HG02938 (cell line): Measurements from ENCODE around the gene RGL4.
"Not testable (repeated sequence)": the region's sequence is repeated elsewhere in the genome, so short reads cannot be mapped to it uniquely, and the experiment has no call there.

ENCODE experiments used
- ATAC-seq: cut with Tn5 transposase; IDR thresholded peaks from one replicate; pipeline ENCODE4 v1.9.1; 2021; ENCODE audit warnings: mild to moderate bottlenecking, moderate library complexity; ENCODE audit not compliant: unreplicated experiment

RGL4 gene, protein sequence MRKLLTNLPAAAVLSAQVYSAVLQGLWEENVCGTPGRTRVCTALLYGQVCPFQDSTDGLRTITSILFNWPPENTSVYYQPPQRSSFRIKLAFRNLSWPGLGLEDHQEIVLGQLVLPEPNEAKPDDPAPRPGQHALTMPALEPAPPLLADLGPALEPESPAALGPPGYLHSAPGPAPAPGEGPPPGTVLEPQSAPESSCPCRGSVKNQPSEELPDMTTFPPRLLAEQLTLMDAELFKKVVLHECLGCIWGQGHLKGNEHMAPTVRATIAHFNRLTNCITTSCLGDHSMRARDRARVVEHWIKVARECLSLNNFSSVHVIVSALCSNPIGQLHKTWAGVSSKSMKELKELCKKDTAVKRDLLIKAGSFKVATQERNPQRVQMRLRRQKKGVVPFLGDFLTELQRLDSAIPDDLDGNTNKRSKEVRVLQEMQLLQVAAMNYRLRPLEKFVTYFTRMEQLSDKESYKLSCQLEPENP

DNA sequence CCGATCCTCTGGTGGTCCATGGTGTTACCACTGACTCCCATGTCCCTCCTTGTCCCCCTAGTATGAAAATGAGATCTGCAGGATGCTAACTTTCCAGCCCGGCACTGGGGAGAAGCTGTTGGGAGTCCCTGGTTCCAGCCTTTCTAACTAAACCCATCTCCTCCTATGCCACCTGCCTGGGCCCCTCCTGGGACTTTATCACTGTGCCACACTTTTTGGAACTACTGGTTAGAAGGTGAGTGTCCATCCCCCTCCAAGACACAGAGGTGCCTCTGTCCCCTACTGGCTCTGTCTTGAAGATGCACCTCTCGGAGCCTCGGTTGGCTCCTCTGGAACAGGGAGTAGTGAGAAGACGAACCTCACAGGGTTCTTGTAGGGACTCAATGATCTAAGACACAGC lies at the start of gene RGL4:
Gene RGL4 (plus strand): TSS at position 301 of the 400 bp plus-strand sequence. CDS start 1,018 bp downstream, outside the sequence.
- ATAC-seq, result no peak

DNA sequence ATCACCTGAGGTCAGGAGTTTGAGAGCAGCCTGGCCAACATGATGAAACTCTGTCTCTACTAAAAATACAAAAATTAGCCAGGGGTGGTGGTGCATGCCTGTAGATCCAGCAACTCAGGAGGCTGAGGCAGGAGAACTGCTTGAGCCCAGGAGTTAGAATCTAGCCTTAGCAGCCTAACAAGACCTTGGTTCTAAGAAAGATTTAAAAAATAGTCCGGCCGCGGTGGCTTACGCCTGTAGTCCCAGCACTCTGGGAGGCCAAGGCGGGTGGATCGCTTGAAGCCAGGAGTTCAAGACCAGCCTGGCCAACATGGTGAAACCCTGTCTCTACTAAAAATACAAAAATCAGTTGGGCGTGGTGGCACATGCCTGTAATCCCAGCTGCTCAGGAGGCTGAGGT lies 44.3 kb upstream of the RGL4 start:
- ATAC-seq, result not testable (repeated sequence)

GRCh38 chr22:23649071-23649501 lies 41.7 kb upstream of the RGL4 start:
- ATAC-seq, result no peak

DNA sequence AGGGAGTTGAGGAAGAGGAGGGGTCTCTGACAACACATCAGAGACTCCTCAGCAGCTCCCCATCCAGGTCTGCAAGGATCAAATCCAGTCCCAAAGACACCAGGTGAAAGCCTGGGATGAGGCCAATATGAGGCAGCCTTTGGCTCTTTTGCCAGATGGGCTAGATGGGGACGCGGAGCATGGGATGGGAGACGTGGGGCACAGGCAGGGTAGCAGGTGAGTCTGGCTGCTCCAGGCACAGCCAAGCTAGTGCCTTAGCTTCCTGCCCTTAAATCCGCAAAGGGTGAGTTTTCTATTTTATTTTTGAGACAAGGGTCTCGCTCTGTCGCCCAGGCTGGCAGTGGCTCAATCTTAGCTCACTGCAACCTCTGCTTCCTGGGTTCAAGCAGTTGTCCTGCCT lies 39.1 kb upstream of the RGL4 start:
- ATAC-seq, result no peak

DNA sequence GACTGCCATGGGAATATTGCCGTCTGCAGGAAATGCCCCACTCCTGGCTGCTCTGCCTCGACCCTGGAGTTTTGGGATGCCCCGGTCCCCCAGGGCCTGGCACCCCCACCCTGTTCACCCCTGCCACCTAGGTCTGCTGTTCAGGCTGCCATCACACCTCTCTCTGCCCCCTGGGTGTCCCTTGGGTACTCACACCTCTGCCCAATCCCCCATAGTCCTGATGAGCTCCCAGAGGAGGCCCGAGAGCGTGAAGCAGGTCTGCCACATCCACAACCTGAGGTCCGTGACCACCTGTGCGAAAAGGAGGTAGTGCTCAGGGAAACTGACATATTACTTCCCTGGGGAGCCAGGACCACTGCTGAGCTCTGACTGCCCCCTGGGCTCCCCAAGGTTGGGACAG lies 38.5 kb upstream of the RGL4 start:
- ATAC-seq, result no peak

DNA sequence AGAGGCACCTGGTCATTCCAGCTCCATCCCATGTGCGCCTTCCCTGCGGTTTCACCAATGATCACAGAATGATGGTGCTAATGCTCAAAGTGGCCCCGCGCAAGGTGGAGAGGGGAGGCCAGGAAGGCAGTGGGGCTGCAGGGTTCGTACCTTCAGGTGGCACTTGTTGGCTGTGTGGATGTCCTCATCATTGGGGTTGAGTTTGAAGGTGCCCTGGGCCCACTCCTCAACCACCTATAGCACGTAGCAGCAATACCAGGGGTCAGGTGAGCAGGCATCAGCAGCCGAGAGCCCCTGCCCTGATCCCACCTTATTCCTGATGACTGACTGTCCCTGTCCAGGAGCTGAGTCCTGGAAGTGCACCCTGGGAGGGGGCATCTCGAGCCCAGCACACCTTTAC lies 38.1 kb upstream of the RGL4 start:
- ATAC-seq, result no peak

- ATAC-seq, result no peak
Observed at GRCh38 chr22:23655891-23656475, 34.8 kb upstream of the RGL4 start.

DNA sequence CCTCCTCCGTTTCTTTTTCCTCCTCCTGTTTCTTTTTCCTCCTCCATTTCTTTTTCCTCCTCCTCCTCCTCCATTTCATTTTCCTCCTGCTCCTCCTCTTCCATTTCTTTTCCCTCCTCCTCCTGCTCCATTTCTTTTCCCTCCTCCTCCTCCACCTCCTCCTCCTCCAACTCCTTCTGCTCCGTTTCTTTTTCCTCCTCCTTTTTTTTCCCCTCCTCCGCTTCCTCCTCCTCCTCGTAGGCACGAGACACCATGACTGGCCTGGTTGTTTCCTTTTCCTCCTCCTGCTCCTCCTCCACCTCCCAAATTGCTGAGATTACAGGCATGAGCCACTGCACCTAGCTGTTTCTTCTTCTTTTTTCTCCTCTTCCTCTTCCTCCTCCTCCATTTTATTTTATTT lies 33.1 kb upstream of the RGL4 start:
- ATAC-seq, result no peak

DNA sequence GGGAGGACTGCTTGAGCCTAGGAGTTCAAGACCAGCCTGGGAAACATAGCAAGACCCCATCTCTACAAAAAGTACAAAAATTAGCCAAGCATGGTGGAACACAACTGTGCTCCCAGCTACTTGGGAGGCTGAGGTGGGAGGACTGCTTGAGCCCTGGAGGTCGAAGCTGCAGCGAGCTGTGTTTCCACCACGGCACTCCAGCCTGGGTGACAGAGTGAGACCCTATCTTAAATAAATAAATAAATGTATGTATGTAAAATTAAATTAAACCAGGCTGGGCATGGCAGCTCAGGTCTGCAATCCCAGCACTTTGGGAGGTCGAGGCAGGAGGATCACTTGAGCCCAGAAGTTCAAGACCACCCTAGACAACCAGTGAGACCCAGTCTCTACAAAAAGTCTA lies 30.4 kb upstream of the RGL4 start:
- not testable (repeated sequence) for ATAC-seq

- ATAC-seq, result no peak
Observed at GRCh38 chr22:23670378-23671295, 20.2 kb upstream of the RGL4 start.

DNA sequence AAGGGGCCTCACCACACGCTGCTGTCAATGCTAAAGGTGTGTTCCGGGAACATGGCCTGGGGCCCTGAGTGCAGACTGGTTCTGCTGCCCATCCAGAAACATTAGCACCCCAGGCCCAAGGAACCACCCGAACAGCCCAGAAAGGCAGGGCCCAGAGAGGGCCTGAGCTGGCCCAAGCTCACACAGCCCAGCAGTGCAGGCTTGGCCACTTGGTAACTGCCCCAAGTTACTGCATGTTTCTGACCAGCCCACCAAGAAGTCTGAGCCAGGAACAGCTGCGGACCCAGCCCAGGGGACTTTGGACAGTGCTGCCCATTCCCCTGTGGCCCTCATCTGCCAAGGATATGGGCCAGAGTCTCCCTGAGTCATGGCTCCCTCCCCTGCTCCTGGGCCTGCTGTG lies 19.4 kb upstream of the RGL4 start:
- not testable (repeated sequence) for ATAC-seq

DNA sequence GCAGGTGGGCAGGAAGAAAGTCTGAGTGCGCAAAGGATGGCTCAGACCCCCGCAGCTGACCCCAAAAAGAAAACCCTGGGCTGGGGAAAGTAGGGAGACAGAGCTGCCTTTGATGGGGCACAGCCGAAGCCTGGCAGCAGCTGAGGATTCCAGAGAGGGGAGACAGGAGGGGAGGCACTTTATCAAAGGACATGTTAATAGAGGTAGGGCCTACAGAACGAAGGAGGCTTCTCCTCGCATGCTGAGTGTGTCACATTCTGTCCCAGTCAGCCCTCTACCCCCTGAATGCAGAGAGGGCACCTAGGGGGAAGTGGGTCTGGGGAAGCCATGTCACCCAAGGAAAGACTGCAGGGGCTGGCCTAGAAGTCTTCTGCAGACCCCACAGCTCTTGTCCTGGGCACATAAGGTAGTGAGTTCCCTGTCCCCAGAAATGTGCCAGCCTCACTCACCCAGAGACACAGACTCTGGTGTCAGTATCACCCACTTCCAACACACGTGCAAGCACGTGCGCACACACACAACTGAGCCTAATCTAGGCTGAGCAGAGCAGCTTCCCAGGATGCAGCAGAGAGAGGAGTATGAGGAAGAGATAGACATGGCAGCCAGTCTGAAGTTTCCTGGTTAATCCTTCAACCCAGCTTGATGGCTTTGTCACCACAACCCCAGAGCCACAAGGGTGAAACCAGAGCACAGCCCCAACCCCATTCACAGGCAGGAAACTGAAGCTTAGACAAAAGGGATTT lies 18.3 kb upstream of the RGL4 start:
- not testable (repeated sequence) for ATAC-seq

DNA sequence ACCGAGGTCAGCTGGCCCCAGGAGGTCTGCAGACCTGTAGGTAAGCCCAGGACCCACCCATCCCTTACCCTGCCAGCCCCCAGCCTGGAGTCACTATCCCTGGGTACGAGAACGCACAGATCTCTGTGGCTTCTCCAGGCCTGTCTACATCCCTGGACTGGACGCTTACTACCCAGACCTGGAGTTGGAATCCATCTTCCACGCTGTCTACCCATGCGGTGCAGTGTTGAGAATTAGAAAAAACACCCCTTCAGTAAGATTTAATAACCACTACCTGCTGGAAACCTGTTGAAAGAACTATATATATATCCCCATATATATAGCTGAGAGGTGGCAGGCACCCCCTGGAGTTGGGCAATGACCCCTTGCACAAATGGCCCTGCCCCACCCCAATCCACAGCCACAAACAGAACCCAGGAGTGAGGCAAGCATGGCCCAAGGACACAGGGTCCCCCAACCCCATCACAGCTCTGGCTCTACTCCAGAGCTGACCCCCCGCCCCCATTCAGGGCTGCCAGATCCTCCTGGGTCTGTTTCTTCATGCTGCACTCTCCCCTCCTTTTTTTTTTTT lies 17.7 kb upstream of the RGL4 start:
- no peak for ATAC-seq

DNA sequence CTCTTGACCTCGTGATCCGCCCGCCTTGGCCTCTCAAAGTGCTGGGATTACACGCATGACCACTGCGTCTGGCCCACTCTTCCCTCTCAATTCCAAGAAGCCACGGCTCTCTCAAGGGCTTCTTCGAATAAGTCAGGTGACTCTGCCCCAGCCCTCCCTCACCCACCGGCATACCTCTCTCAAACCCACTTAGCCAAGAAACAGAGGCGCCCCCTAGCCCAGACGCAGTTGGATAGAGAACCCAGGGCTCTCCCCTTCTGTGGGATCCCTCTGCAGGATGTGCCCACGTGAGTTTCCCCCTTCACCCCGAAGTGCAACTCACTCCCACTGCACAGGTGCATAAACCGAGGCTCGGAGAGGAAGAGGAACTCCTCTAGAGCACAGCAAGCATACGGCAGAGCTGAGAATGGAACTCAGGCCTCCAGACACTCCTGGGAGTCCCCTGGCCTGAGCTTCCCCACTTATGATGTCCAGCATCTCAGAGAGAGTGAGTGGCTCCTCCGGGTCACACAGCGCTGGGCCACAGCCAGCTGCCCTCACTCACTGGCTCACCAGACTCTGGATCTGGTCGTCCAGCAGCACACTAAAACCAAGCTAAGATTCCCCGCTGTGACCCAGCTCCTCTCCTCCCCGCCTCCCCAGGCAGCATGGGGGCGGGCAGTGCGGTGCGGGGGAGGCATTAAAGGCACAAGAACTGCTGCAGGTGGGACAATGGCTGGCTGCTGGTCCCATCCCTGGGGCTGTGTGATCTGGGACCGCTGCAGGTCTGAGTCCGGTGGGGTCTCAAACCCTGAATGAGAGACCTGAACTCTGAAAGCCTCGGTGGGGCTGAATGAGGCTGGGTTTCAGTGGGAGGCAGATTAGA lies 16.8 kb upstream of the RGL4 start:
- no peak for ATAC-seq

DNA sequence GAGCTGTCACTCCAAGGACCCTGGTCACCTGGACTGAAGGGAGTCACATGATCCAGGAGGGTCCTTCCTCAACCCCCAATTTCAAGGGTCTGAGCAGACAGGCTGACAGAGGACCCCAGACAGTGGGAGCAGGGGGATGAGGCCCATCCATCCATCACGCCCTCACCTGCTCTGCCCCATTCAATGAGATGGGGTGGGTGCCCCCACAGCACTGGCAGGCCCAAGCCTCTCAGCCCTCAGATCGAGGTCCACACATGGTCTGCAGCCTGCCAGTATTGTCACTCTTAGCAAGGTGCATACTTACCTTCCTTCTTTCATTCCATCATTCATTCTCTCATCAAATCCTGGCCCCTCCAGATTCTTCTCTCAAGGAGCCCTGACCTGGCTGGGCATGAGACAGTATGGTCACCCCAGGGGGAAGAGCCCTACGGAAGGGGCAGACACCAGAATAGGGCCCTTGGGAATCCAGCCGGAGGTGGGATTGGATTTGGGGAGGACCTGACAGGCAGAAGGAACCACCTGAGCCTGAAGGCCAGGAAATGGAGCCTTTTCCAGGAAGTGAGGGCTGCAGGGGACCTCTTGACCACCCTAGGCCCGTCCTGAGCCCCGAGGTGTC lies 15.8 kb upstream of the RGL4 start:
- ATAC-seq, result not testable (repeated sequence)

- ATAC-seq, result no peak
Observed at GRCh38 chr22:23675502-23676415, 15.1 kb upstream of the RGL4 start.

- not testable (repeated sequence) for ATAC-seq
Observed at GRCh38 chr22:23676841-23677700, 13.7 kb upstream of the RGL4 start.
